HepG2 (cell line): ENCODE data around the gene ELP1. TPM values are rescaled to one million over a fixed set of nuclear protein-coding genes. Genes with fewer than 3 reads are reported as not detected.

Experiments
- ERF ChIP-seq: IDR thresholded peaks from 2 replicates; pipeline ENCODE4 v1.6.1; 2018; ENCODE audit warnings: missing biosample characterization, missing genetic modification reagents
- HMG20B ChIP-seq: conservative IDR thresholded peaks from 2 replicates; pipeline ENCODE4 v1.6.1; 2016; ENCODE audit warnings: missing genetic modification reagents, missing compliant biosample characterization
- IRX3 ChIP-seq: sonication (generic); formaldehyde crosslinking; IDR thresholded peaks from 2 replicates; pipeline ENCODE4 v1.8.1; 2023; ENCODE audit warnings: mild to moderate bottlenecking, low read depth, missing genetic modification reagents, borderline replicate concordance
- YEATS4 ChIP-seq: sonication (generic); formaldehyde crosslinking; IDR thresholded peaks from 2 replicates; pipeline ENCODE4 v1.4.0; 2020; ENCODE audit warnings: missing genetic modification reagents, borderline replicate concordance
- ZNF329 ChIP-seq: sonication (generic); formaldehyde crosslinking; IDR thresholded peaks from 2 replicates; pipeline ENCODE4 v1.9.0; 2021; ENCODE audit warnings: low read depth, mild to moderate bottlenecking, missing genetic modification reagents
- ZNF570 ChIP-seq: sonication (generic); formaldehyde crosslinking; IDR thresholded peaks from 2 replicates; pipeline ENCODE4 v1.4.0; 2020; ENCODE audit warnings: mild to moderate bottlenecking, missing genetic modification reagents, borderline replicate concordance
- ZNF703 ChIP-seq: sonication (generic); formaldehyde crosslinking; IDR thresholded peaks from 2 replicates; pipeline ENCODE4 v1.5.1; 2020; ENCODE audit warnings: missing genetic modification reagents, mild to moderate bottlenecking, moderate library complexity, borderline replicate concordance
- ZNF780A ChIP-seq: sonication (generic); formaldehyde crosslinking; IDR thresholded peaks from 2 replicates; pipeline ENCODE4 v1.8.0; 2022; ENCODE audit warnings: mild to moderate bottlenecking, missing genetic modification reagents, moderate library complexity
- ZZZ3 ChIP-seq: sonication (generic); formaldehyde crosslinking; IDR thresholded peaks from 2 replicates; pipeline ENCODE4 v1.4.0; 2020; ENCODE audit warnings: missing genetic modification reagents, mild to moderate bottlenecking, borderline replicate concordance
- polyA plus RNA-seq, 8 experiments: library from polyadenylated mRNA; depleted of rRNA in 3 of 8; stranded (reverse) in 7 of 8; unstranded in 1 of 8; fragments of >200 nt; fragmentation: Illumina TruSeq in 4 of 8; extraction: Trizol in 4 of 8; gene quantifications; 2 replicates each; pipeline versions ENCODE4 v1.2.1 to v1.2.3, GENCODE V29; 2011 to 2016; ENCODE audit warnings: low read depth in 4 of 8, missing spikeins in 1 of 8, mixed read lengths in 1 of 8; ENCODE audit not compliant: insufficient read depth in 1 of 8
- total RNA-seq, 5 experiments: library from RNA; depleted of rRNA; stranded (reverse); fragments of >200 nt; fragmentation: Illumina TruSeq; extraction: Trizol; gene quantifications; 2 replicates each; pipeline ENCODE4 v1.2.3, GENCODE V29; 2016; ENCODE audit warnings: low read depth in 1 of 5
- TF ChIP-seq, protein P1 (sequence below): sonication (generic); formaldehyde crosslinking; conservative IDR thresholded peaks from 2 replicates; pipeline ENCODE4 v1.4.0; 2020; ENCODE audit warnings: mild to moderate bottlenecking, missing genetic modification reagents, moderate library complexity
- TF ChIP-seq, protein P2 (sequence below): sonication (generic); formaldehyde crosslinking; IDR thresholded peaks from 2 replicates; pipeline ENCODE4 v1.5.1; 2020; ENCODE audit warnings: missing genetic modification reagents, mild to moderate bottlenecking, borderline replicate concordance
- TF ChIP-seq, protein P3 (sequence below): sonication (generic); formaldehyde crosslinking; IDR thresholded peaks from 2 replicates; pipeline ENCODE4 v1.4.0; 2020; ENCODE audit warnings: mild to moderate bottlenecking, missing genetic modification reagents
- TF ChIP-seq, protein P4 (sequence below): sonication (generic); formaldehyde crosslinking; IDR thresholded peaks from 2 replicates; pipeline ENCODE4 v1.5.1; 2020; ENCODE audit warnings: mild to moderate bottlenecking, moderate library complexity, missing genetic modification reagents
- TF ChIP-seq, protein P5 (sequence below): sonication (generic); formaldehyde crosslinking; IDR thresholded peaks from 2 replicates; pipeline ENCODE4 v1.5.1; 2020; ENCODE audit warnings: missing genetic modification reagents, mild to moderate bottlenecking, borderline replicate concordance
- TF ChIP-seq, protein P6 (sequence below): sonication (generic); formaldehyde crosslinking; IDR thresholded peaks from 2 replicates; pipeline ENCODE4 v1.4.0; 2020; ENCODE audit warnings: missing genetic modification reagents

The ELP1 gene
- total and polyA plus RNA-seq, 2 of the 13 experiments (the other 11 are each of a cell fraction or from before 2014, with no cell fraction given), result 157 to 275 TPM

DNA sequence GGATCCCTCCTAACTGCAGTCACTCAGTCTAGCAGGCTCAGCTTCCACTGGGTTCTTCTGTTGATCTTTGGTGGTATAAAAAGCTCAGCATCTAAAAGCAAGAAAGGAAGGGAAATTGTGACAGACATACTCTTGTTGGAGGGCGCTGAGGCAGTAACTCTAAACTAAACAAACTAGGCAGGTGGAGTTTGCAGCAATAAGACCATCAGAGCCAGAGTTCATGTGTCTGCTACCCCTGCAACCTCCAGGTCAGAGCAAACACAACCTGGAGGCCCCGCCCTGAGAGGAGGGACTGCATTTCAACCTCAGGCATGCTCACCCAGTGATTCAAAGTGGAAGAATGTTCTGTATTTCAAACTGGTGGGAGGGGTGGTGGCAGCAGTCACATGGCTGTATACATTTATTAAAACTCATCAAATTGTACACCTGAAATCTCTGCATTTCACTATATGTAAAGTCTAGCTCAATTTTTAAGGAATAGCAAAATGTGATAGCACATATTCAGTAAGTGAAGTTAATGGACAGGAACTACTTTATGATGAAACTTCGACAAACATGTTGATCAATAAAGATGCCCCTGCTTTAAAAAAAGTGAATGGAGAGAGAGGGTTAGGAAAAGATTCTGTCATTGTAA is 64.7 kb downstream of the ELP1 start (continued):
- TF ChIP-seq, protein P1, sequence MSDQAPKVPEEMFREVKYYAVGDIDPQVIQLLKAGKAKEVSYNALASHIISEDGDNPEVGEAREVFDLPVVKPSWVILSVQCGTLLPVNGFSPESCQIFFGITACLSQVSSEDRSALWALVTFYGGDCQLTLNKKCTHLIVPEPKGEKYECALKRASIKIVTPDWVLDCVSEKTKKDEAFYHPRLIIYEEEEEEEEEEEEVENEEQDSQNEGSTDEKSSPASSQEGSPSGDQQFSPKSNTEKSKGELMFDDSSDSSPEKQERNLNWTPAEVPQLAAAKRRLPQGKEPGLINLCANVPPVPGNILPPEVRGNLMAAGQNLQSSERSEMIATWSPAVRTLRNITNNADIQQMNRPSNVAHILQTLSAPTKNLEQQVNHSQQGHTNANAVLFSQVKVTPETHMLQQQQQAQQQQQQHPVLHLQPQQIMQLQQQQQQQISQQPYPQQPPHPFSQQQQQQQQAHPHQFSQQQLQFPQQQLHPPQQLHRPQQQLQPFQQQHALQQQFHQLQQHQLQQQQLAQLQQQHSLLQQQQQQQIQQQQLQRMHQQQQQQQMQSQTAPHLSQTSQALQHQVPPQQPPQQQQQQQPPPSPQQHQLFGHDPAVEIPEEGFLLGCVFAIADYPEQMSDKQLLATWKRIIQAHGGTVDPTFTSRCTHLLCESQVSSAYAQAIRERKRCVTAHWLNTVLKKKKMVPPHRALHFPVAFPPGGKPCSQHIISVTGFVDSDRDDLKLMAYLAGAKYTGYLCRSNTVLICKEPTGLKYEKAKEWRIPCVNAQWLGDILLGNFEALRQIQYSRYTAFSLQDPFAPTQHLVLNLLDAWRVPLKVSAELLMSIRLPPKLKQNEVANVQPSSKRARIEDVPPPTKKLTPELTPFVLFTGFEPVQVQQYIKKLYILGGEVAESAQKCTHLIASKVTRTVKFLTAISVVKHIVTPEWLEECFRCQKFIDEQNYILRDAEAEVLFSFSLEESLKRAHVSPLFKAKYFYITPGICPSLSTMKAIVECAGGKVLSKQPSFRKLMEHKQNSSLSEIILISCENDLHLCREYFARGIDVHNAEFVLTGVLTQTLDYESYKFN (CRISPR knock-in tag), result peak; percentile 88
- TF ChIP-seq ZNF780A, result no peak
- peak; percentile 88 for TF ChIP-seq ERF
- TF ChIP-seq, protein P2, sequence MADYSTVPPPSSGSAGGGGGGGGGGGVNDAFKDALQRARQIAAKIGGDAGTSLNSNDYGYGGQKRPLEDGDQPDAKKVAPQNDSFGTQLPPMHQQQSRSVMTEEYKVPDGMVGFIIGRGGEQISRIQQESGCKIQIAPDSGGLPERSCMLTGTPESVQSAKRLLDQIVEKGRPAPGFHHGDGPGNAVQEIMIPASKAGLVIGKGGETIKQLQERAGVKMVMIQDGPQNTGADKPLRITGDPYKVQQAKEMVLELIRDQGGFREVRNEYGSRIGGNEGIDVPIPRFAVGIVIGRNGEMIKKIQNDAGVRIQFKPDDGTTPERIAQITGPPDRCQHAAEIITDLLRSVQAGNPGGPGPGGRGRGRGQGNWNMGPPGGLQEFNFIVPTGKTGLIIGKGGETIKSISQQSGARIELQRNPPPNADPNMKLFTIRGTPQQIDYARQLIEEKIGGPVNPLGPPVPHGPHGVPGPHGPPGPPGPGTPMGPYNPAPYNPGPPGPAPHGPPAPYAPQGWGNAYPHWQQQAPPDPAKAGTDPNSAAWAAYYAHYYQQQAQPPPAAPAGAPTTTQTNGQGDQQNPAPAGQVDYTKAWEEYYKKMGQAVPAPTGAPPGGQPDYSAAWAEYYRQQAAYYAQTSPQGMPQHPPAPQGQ, result 0 out of 2 replicates have a peak, but pooled peaks have one; percentile 29
- TF ChIP-seq, protein P3, sequence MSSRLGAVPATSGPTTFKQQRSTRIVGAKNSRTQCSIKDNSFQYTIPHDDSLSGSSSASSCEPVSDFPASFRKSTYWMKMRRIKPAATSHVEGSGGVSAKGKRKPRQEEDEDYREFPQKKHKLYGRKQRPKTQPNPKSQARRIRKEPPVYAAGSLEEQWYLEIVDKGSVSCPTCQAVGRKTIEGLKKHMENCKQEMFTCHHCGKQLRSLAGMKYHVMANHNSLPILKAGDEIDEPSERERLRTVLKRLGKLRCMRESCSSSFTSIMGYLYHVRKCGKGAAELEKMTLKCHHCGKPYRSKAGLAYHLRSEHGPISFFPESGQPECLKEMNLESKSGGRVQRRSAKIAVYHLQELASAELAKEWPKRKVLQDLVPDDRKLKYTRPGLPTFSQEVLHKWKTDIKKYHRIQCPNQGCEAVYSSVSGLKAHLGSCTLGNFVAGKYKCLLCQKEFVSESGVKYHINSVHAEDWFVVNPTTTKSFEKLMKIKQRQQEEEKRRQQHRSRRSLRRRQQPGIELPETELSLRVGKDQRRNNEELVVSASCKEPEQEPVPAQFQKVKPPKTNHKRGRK (CRISPR knock-in tag), result no peak
- TF ChIP-seq YEATS4 (CRISPR knock-in tag), result no peak
- no peak for TF ChIP-seq ZNF570
- TF ChIP-seq, protein P4, sequence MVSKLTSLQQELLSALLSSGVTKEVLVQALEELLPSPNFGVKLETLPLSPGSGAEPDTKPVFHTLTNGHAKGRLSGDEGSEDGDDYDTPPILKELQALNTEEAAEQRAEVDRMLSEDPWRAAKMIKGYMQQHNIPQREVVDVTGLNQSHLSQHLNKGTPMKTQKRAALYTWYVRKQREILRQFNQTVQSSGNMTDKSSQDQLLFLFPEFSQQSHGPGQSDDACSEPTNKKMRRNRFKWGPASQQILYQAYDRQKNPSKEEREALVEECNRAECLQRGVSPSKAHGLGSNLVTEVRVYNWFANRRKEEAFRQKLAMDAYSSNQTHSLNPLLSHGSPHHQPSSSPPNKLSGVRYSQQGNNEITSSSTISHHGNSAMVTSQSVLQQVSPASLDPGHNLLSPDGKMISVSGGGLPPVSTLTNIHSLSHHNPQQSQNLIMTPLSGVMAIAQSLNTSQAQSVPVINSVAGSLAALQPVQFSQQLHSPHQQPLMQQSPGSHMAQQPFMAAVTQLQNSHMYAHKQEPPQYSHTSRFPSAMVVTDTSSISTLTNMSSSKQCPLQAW (CRISPR knock-in tag), result peak; percentile 72; the same call in 1 of the 2 replicates
- TF ChIP-seq HMG20B (CRISPR knock-in tag), result peak; percentile 36; the same call in 1 of the 2 replicates
- TF ChIP-seq ZZZ3 (CRISPR knock-in tag), result no peak
- TF ChIP-seq ZNF329 (CRISPR knock-in tag), result no peak
- TF ChIP-seq IRX3 (CRISPR knock-in tag), result no peak
- TF ChIP-seq, protein P5, sequence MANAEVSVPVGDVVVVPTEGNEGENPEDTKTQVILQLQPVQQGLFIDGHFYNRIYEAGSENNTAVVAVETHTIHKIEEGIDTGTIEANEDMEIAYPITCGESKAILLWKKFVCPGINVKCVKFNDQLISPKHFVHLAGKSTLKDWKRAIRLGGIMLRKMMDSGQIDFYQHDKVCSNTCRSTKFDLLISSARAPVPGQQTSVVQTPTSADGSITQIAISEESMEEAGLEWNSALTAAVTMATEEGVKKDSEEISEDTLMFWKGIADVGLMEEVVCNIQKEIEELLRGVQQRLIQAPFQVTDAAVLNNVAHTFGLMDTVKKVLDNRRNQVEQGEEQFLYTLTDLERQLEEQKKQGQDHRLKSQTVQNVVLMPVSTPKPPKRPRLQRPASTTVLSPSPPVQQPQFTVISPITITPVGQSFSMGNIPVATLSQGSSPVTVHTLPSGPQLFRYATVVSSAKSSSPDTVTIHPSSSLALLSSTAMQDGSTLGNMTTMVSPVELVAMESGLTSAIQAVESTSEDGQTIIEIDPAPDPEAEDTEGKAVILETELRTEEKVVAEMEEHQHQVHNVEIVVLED (CRISPR knock-in tag), result peak; percentile 42; the same call in 1 of the 2 replicates
- no peak for TF ChIP-seq ZNF703 (CRISPR knock-in tag)
- TF ChIP-seq, protein P6, sequence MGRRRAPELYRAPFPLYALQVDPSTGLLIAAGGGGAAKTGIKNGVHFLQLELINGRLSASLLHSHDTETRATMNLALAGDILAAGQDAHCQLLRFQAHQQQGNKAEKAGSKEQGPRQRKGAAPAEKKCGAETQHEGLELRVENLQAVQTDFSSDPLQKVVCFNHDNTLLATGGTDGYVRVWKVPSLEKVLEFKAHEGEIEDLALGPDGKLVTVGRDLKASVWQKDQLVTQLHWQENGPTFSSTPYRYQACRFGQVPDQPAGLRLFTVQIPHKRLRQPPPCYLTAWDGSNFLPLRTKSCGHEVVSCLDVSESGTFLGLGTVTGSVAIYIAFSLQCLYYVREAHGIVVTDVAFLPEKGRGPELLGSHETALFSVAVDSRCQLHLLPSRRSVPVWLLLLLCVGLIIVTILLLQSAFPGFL (CRISPR knock-in tag), result no peak
